ENCODE data around the gene NEK4.

The NEK4 gene

DNA sequence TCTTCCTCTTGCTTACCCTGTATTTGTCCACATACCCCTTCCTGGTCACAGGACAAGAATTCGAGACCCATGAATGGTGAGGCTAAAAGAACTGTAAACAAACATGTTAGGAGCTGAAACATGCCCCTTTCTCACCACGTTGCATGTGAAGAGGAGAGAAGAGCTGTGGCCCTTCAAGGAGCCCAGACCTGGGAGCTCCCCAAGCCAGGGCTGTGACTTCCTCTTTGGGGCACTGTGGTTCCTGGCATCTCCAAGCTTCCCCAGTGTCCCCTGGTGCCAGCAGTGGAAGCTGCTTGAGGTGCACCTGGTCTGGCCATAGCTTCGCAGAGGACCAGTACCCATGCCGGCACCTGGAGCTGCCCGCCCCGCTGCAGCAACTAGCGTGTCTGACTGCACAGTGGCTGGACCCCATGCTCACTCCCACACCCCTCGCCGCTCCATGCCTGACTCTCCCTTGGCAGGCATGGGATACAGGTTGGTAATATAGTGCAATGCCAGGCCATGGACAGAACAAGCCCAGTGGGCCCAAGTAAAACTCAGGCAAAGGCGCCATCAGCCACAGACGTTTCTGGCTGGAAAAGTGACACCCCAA, 54.9 kb downstream of the NEK4 start:
- TF ChIP-seq, protein P1, sequence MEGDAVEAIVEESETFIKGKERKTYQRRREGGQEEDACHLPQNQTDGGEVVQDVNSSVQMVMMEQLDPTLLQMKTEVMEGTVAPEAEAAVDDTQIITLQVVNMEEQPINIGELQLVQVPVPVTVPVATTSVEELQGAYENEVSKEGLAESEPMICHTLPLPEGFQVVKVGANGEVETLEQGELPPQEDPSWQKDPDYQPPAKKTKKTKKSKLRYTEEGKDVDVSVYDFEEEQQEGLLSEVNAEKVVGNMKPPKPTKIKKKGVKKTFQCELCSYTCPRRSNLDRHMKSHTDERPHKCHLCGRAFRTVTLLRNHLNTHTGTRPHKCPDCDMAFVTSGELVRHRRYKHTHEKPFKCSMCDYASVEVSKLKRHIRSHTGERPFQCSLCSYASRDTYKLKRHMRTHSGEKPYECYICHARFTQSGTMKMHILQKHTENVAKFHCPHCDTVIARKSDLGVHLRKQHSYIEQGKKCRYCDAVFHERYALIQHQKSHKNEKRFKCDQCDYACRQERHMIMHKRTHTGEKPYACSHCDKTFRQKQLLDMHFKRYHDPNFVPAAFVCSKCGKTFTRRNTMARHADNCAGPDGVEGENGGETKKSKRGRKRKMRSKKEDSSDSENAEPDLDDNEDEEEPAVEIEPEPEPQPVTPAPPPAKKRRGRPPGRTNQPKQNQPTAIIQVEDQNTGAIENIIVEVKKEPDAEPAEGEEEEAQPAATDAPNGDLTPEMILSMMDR (conservative IDR thresholded peaks at IDR 0.05; ENCODE audit: low read depth, low read length) = no peak
- no peak overlapping the region for H3K4me3 ChIP-seq (IDR thresholded peaks at IDR 0.05; ENCODE audit: insufficient read depth, low read depth, low read length)
- H3K4me1 ChIP-seq (ENCODE audit: low read depth, poor library complexity, severe bottlenecking) = peaks cover 10% of the 10 kb centered on the region
- no peak overlapping the region for H2AFZ ChIP-seq (ENCODE audit: low read depth)
- H3K27me3 ChIP-seq (ENCODE audit: insufficient read depth, low read depth) = no peaks in the 10 kb centered on the region
- no peaks in the 10 kb centered on the region for H4K20me1 ChIP-seq (ENCODE audit: insufficient read depth)
- H3K9ac ChIP-seq = no peak overlapping the region
- H3K4me2 ChIP-seq = no peak overlapping the region
- no peaks in the 10 kb centered on the region for H3K36me3 ChIP-seq (ENCODE audit: insufficient read depth)
- no peaks in the 10 kb centered on the region for H3K79me2 ChIP-seq (ENCODE audit: insufficient read depth, low read depth)
- no peak overlapping the region for H3K27ac ChIP-seq

DNA sequence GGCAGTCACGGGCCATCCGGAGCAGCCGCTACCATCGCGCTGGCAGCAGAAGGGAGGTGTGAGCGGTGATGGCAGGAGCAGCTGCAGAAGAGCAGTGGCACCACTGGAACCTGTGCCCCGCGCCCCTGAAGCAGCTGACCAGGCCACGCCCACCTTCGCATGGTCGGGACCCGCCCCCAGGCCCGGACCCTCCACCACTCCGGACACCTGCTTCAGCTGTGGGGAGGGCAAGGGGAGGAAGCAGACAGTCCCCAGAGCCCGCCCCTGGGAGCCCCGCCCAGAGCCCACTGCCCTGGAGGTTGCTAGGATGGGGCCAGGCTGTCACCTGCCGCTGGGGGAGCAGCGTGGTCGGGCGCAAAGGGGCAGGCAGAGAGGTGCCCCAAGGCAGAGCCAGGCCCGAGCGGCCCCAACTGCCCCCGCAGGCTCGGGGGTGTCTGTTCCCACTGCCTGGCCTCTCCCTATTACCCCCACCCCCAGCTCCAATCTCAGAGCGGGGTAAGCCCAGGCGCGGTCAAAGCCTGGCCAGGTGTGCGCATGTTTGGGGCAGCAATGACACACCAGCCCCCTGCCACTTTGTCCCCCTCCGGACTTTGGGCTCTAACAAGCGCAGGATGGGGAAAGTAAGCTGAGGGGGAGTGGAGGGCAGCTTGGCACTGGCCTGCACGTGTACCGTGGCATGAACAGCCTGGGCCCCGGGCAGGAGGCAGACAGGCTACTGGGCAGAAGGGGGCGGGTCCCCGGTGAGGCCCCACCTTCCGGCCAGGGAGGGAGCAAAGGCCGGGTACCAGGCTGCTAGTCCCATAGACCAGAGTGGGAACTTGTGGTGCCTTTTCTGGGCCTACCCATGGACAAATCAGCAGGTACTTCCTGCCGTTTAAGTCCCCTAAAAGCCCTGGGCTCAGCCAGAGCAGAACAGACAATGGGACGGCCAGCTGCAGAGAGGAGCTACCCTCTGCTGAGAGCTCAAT, 56.1 kb downstream of the NEK4 start:
- no peaks in the 10 kb centered on the region for H3K36me3 ChIP-seq (ENCODE audit: insufficient read depth)
- no peak overlapping the region for H3K27ac ChIP-seq
- H4K20me1 ChIP-seq (ENCODE audit: insufficient read depth) = no peaks in the 10 kb centered on the region
- H3K4me1 ChIP-seq (ENCODE audit: low read depth, poor library complexity, severe bottlenecking) = peaks cover 22% of the 10 kb centered on the region
- TF ChIP-seq, protein P1 (conservative IDR thresholded peaks at IDR 0.05; ENCODE audit: low read depth, low read length) = no peak
- H2AFZ ChIP-seq (ENCODE audit: low read depth) = no peak overlapping the region
- no peaks in the 10 kb centered on the region; the same call in 1 of the 2 replicates for H3K79me2 ChIP-seq (ENCODE audit: insufficient read depth, low read depth)
- H3K4me2 ChIP-seq = no peak overlapping the region
- H3K4me3 ChIP-seq (IDR thresholded peaks at IDR 0.05; ENCODE audit: insufficient read depth, low read depth, low read length) = no peak overlapping the region
- no peaks in the 10 kb centered on the region for H3K27me3 ChIP-seq (ENCODE audit: insufficient read depth, low read depth)
- no peak overlapping the region for H3K9ac ChIP-seq

DNA sequence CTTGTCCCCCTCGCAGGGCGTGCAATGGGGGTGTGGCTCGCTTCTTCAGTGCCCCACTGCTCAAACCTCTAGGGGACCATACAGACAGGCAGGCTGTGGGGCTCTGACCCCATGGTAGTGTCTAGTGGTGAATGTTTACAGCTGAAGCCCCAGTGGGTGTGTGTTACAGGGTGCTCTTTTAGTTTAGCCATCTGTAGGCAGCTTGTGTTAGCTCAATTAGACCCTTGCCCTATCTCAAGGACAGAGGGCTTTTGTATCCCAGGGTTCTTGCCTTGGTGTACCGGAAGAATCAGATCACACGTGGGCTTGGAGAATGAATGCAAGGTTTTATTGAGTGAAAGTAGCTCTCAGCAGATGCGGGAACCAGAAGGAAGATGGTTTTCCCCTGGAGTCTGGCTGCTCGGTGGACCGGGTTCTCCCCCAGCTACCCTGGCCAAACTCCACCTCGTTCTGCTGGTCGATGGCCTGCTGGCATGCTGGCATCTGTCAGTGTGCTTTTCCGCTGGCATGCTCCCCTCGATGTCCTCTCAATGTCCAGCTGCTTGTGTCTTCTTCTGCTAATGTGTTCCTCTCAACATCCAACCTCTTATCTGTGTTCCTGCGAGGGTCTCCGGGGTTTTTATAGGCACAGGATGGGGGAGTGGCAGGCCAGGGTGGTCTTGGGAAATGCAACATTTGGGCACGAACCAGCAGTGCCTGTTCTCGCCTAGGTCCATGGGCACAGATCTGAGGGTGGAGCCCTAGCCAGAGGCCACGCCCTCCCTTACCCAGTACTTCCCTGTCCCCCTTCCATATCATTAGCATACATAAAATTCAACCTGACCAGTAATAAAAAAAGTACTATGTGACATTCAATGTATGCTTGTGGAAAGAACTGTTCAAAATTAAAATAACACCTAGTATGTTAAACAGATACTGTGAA, 58.2 kb downstream of the NEK4 start:
- Histone ChIP-seq H3K4me1 (ENCODE audit: low read depth, poor library complexity, severe bottlenecking) (peaks cover 41% of the 10 kb centered on the region), H3K27ac (no peak overlapping the region), H3K4me2 (no peak overlapping the region), H3K36me3 (ENCODE audit: insufficient read depth) (no peaks in the 10 kb centered on the region), H3K27me3 (ENCODE audit: insufficient read depth, low read depth) (no peaks in the 10 kb centered on the region), H4K20me1 (ENCODE audit: insufficient read depth) (no peaks in the 10 kb centered on the region), H3K9ac (no peak overlapping the region), H2AFZ (ENCODE audit: low read depth) (no peak overlapping the region), H3K4me3 (IDR thresholded peaks at IDR 0.05; ENCODE audit: insufficient read depth, low read depth, low read length) (no peak overlapping the region), H3K79me2 (ENCODE audit: insufficient read depth, low read depth) (no peaks in the 10 kb centered on the region; the same call in 1 of the 2 replicates)
- TF ChIP-seq, protein P1 (conservative IDR thresholded peaks at IDR 0.05; ENCODE audit: low read depth, low read length) = no peak

GRCh38 chr3:52710512-52710911, 60.2 kb downstream of the NEK4 start:
- H2AFZ ChIP-seq (ENCODE audit: low read depth) = no peak overlapping the region
- TF ChIP-seq, protein P1 (conservative IDR thresholded peaks at IDR 0.05; ENCODE audit: low read depth, low read length) = no peak
- H3K4me2 ChIP-seq = peak overlapping the region; percentile 42; the same call in 1 of the 2 replicates
- no peaks in the 10 kb centered on the region for H3K27me3 ChIP-seq (ENCODE audit: insufficient read depth, low read depth)
- peaks cover 14% of the 10 kb centered on the region for H3K79me2 ChIP-seq (ENCODE audit: insufficient read depth, low read depth)
- H3K4me3 ChIP-seq (IDR thresholded peaks at IDR 0.05; ENCODE audit: insufficient read depth, low read depth, low read length) = no peak overlapping the region
- no peaks in the 10 kb centered on the region for H3K36me3 ChIP-seq (ENCODE audit: insufficient read depth)
- no peak overlapping the region for H3K9ac ChIP-seq
- no peaks in the 10 kb centered on the region for H4K20me1 ChIP-seq (ENCODE audit: insufficient read depth)
- H3K4me1 ChIP-seq (ENCODE audit: low read depth, poor library complexity, severe bottlenecking) = peaks cover 41% of the 10 kb centered on the region
- peak overlapping the region; percentile 38; the same call in 1 of the 2 replicates for H3K27ac ChIP-seq

Measured in KMS-11 (cell line).